ENCODE data around the gene DMP1.

Gene DMP1

GRCh38 chr4:87707279-87707918 lies 57.3 kb downstream of the DMP1 start:
- Histone ChIP-seq H3K27me3 (ENCODE audit: control insufficient read depth, insufficient read depth, low read length, poor library complexity, severe bottlenecking) (no peaks in the 10 kb centered on the region), H3K9me3 (ENCODE audit: control insufficient read depth, low read length) (no peaks in the 10 kb centered on the region), H3K4me3 (ENCODE audit: insufficient read depth, low read depth, low read length) (no peak overlapping the region), H3K36me3 (ENCODE audit: control insufficient read depth, insufficient read depth, low read length) (no peaks in the 10 kb centered on the region), H3K27ac (ENCODE audit: insufficient read depth, low read depth, low read length, poor library complexity, severe bottlenecking) (no peak overlapping the region), H3K4me1 (ENCODE audit: control insufficient read depth, insufficient read depth, low read length) (no peaks in the 10 kb centered on the region)
- WGBS, 2 experiments: 68 to 97% methylated on average over 3 to 4 of the region's 4 CpGs
